Mesendoderm (in vitro differentiated cells): ENCODE data around the gene UBAP2. TPM values are rescaled to one million over a fixed set of nuclear protein-coding genes. Genes with fewer than 3 reads are reported as not detected.

Source experiments
- DNase-seq: peaks from one replicate; pipeline ENCODE4 v3.0.0; 2013
- H2AK5ac ChIP-seq: 2 replicates; pipeline ENCODE4 v1.6.1; 2013; ENCODE audit warnings: low read length, inconsistent platforms
- H2BK120ac ChIP-seq: 2 replicates; pipeline ENCODE4 v1.6.1; 2013; ENCODE audit warnings: low read depth, mild to moderate bottlenecking, low read length, moderate library complexity, mixed read lengths
- H2BK15ac ChIP-seq: replicated peaks from 2 replicates; pipeline ENCODE4 v1.6.1; 2013; ENCODE audit warnings: low read depth, mild to moderate bottlenecking, moderate library complexity
- H2BK5ac ChIP-seq: 2 replicates; pipeline ENCODE4 v1.6.1; 2013; ENCODE audit warnings: low read length, inconsistent platforms
- H3K18ac ChIP-seq: 2 replicates; pipeline ENCODE4 v1.6.1; 2013; ENCODE audit warnings: mild to moderate bottlenecking, low read length, mixed read lengths
- H3K23ac ChIP-seq: one replicate; pipeline ENCODE4 v1.6.1; 2013; ENCODE audit warnings: low read length
- H3K27ac ChIP-seq: 2 replicates; pipeline ENCODE4 v1.5.1; 2013; ENCODE audit warnings: low read depth, mild to moderate bottlenecking, inconsistent platforms, low read length, moderate library complexity
- H3K27me3 ChIP-seq: 2 replicates; pipeline ENCODE4 v1.6.1; 2013; ENCODE audit warnings: low read length, control low read depth, mild to moderate bottlenecking, inconsistent platforms; ENCODE audit not compliant: insufficient read depth, poor library complexity
- H3K36me3 ChIP-seq: 2 replicates; pipeline ENCODE4 v1.6.1; 2013; ENCODE audit warnings: low read length, inconsistent platforms; ENCODE audit not compliant: control insufficient read depth, insufficient read depth
- H3K4ac ChIP-seq: one replicate; pipeline ENCODE4 v1.6.1; 2013; ENCODE audit warnings: low read depth, mild to moderate bottlenecking, low read length, moderate library complexity
- H3K4me1 ChIP-seq: 2 replicates; pipeline ENCODE4 v1.6.1; 2013; ENCODE audit warnings: low read depth, low read length, inconsistent platforms; ENCODE audit not compliant: control insufficient read depth
- H3K4me2 ChIP-seq: 2 replicates; pipeline ENCODE4 v1.6.1; 2013; ENCODE audit warnings: low read length
- H3K4me3 ChIP-seq: 2 replicates; pipeline ENCODE4 v1.5.1; 2013; ENCODE audit warnings: mild to moderate bottlenecking, low read length
- H3K56ac ChIP-seq: one replicate; pipeline ENCODE4 v1.6.1; 2013; ENCODE audit warnings: low read length
- H3K79me1 ChIP-seq: 2 replicates; pipeline ENCODE4 v1.6.1; 2013; ENCODE audit warnings: low read length, inconsistent platforms
- H3K79me2 ChIP-seq: 2 replicates; pipeline ENCODE4 v1.6.1; 2013; ENCODE audit warnings: mild to moderate bottlenecking, low read length; ENCODE audit not compliant: control insufficient read depth, insufficient read depth
- H3K9ac ChIP-seq: 2 replicates; pipeline ENCODE4 v1.6.1; 2013; ENCODE audit warnings: low read length, inconsistent platforms
- H4K5ac ChIP-seq: one replicate; pipeline ENCODE4 v1.6.1; 2013; ENCODE audit warnings: low read length
- H4K8ac ChIP-seq: one replicate; pipeline ENCODE4 v1.6.1; 2013; ENCODE audit warnings: low read depth, mild to moderate bottlenecking, control low read depth, low read length, moderate library complexity
- WGBS: extraction: QIAGEN DNeasy Blood & Tissue Kit; methylation state at CpG from one replicate; pipeline ENCODE4 v1.1.7; 2013; ENCODE audit warnings: low lambda C conversion rate, missing lambda C conversion rate; ENCODE audit not compliant: insufficient coverage; ENCODE audit errors: extremely low coverage; 5-methylcytosine and 5-hydroxymethylcytosine counted together
- small RNA-seq: library from polyadenylated mRNA; stranded (forward); fragments of <200 nt; extraction: miRNeasy Mini kit (QIAGEN cat#:217004); gene quantifications from one replicate; pipeline ENCODE3, GENCODE V24; 2013; ENCODE audit not compliant: insufficient read depth

The UBAP2 gene

DNA sequence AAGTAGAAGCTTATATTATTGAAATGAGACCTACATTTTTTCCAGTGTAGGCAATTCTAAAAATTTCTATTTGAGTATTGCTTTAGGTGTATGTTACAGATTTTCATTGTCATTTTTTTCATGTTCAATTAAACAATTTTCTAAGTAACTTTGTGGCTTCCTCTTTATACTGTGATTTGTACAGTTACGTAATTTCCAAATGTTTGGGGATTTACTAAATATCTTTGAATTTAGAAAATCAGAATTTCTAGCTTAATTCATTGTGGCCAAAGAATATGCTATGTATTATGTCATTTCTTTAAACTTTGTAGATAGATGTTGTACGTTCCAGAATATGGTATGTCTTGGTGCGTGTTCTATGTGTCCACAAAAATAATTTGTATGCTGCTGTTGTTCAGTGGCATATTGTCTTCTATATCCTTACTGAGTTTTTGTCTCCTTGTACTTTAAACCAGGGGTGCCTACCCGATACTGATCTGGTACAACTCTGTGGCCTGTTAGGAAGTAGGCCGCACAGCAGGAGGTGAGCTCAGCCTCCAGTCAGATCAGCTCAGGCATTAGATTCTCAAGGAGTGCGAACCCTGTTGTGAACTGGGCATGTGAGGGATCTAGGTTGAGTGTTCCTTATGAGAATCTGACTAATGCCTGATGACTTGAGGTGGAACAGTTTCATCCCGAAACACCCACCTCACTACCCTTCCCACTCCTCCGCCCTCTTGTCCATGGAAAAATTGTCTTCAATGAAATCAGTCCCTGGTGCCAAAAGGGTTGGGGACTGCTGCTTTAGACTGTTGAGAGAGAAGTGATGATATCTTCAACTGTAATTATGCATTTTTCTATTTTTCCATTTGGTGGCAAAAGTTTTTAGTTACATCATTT is 168.2 kb downstream of the UBAP2 start:
- Histone ChIP-seq H3K79me1 (peaks cover 20% of the 10 kb centered on the region), H2BK15ac (no peak overlapping the region), H2BK5ac (no peak overlapping the region), H3K9ac (no peak overlapping the region), H3K23ac (no peak overlapping the region), H3K4ac (no peak overlapping the region), H3K4me3 (no peak overlapping the region), H3K79me2 (peaks cover 37% of the 10 kb centered on the region), H3K27ac (no peak overlapping the region), H3K4me2 (no peak overlapping the region), H3K4me1 (peaks cover 4% of the 10 kb centered on the region), H2AK5ac (no peak overlapping the region), H3K36me3 (no peaks in the 10 kb centered on the region), H3K56ac (no peak overlapping the region), H4K5ac (no peak overlapping the region), H3K18ac (no peak overlapping the region), H3K27me3 (no peaks in the 10 kb centered on the region), H4K8ac (no peak overlapping the region), H2BK120ac (no peak overlapping the region)
- WGBS: no CpG with 5 or more reads among the region's 8 CpGs
- DNase-seq: peak; percentile 63

DNA sequence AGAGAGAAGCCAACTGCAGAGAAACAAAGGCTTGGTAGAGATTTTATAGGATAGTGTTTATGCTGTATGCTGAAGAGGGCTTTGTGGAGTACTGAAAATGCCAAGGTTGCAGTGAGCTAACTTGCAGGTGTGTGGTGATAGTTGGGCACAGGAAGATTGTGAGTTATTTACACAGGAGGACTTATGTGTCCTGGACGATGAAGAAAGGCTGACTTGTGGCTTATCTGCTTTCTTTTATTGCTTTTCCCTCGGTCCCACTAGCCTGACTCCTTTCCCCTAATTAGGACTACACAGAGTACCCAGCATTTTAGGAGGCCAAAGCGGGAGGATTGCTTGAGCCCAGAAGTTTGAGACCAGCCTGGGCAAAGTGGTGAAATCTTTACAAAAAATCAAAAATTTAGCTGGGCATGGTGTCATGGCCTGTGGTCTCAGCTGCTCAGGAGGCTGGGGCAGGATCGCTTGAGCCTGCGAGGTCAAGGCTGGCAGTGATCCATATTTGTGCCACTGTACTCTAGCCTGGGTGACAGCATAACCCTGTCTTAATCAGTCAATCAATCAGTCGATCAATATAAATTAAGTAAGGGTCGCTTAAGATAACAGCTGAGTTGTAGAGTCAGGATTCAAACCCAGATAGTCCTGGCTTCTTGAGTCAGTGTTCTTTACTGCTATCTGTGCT is 169.9 kb downstream of the UBAP2 start:
- Histone ChIP-seq H3K23ac (no peak overlapping the region), H3K4ac (no peak overlapping the region), H3K27ac (no peak overlapping the region), H2BK120ac (no peak overlapping the region), H3K4me3 (no peak overlapping the region), H2BK5ac (no peak overlapping the region), H3K18ac (no peak overlapping the region), H2BK15ac (no peak overlapping the region), H3K4me2 (no peak overlapping the region), H4K8ac (no peak overlapping the region), H3K36me3 (no peaks in the 10 kb centered on the region), H3K56ac (no peak overlapping the region), H4K5ac (no peak overlapping the region), H3K4me1 (peaks cover 4% of the 10 kb centered on the region), H3K79me1 (peaks cover 14% of the 10 kb centered on the region), H2AK5ac (no peak overlapping the region), H3K79me2 (peaks cover 28% of the 10 kb centered on the region), H3K9ac (no peak overlapping the region), H3K27me3 (no peaks in the 10 kb centered on the region)
- no CpG with 5 or more reads among the region's 7 CpGs for WGBS
- no peak for DNase-seq

DNA sequence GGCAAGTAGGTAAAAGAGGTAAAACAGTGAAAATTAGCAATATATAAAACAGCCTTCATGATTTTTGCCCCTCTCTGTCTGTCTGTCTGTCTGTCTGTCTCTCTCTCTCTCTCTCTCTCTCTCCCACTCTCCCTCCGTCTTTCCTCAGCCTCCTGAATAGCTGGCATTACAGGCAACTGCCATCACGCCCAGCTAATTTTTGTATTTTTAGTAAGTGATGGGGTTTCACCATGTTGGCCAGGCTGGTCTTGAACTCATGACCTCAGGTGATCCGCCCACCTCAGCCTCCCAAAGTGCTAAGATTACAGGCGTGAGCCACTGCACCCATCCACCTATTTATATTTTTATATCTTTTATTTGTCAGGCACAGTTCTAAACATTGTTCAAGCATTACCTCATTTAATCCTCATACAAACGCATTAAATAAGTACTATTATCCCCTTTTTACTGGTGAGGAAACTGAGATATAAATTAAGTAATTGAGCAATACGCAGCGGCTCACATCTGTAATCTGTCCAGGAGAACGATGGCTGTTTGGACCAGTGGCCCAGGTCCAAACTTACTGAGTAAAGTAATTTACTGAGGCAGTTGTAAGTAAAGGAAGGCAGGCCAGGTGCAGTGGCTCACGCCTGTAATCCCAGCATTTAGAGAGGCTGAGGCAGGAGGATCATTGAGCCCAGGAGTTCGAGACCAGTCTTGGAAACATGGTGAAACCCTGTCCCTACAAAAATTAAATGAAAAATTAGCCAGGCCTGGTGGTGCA is 170.8 kb downstream of the UBAP2 start:
- Histone ChIP-seq H3K27me3 (no peaks in the 10 kb centered on the region), H3K4me1 (peaks cover 4% of the 10 kb centered on the region), H3K4ac (no peak overlapping the region), H2BK120ac (no peak overlapping the region), H2AK5ac (no peak overlapping the region), H3K27ac (no peak overlapping the region), H3K9ac (no peak overlapping the region), H2BK15ac (no peak overlapping the region), H3K79me1 (peaks cover 16% of the 10 kb centered on the region), H3K36me3 (no peaks in the 10 kb centered on the region), H4K8ac (no peak overlapping the region), H3K56ac (no peak overlapping the region), H3K4me3 (no peak overlapping the region), H3K4me2 (no peak overlapping the region), H2BK5ac (no peak overlapping the region), H3K23ac (no peak overlapping the region), H3K18ac (no peak overlapping the region), H3K79me2 (peaks cover 30% of the 10 kb centered on the region), H4K5ac (no peak overlapping the region)
- no peak for DNase-seq
- WGBS: no CpG with 5 or more reads among the region's 10 CpGs

Small RNA genes within 50 kb of the gene (small RNA-seq; reads per million reads assigned to genes)
- gene RN7SKP114 (0.54 reads per million), gene SNORD121A (27.2 reads per million, percentile 93 among the genes with 10 or more reads in this experiment), gene SNORD121B (not detected)
